Heart right ventricle (tissue), 16 donors: ENCODE measurements around the gene SIL1. TPM values are rescaled to one million over a fixed set of nuclear protein-coding genes. Genes with fewer than 3 reads are reported as not detected.
A peak's percentile ranks its signal among the peaks of the same experiment; 100 is the strongest.
"Not testable (repeated sequence)": the region's sequence is repeated elsewhere in the genome, so short reads cannot be mapped to it uniquely, and the experiment has no call there.

Source experiments
- ATAC-seq, 8 donors: fragments of 200-7000 bp; cut with Tn5 transposase; one replicate each; pipeline ENCODE4 v1.9.1; 2020; ENCODE audit warnings: mild to moderate bottlenecking in 8 of 8, moderate library complexity in 8 of 8, moderate number of reproducible peaks in 1 of 8
- DNase-seq, 2 donors: peaks; one replicate each; pipeline ENCODE4 v3.0.0-alpha.2; 2020
- H3K27ac ChIP-seq, 10 donors: fragments of 200-600 bp; sonication (generic) in 2 of 10; one replicate each; pipeline versions ENCODE4 v1.5.0 to v1.8.0; 2020 to 2022; ENCODE audit warnings: mild to moderate bottlenecking in 3 of 10
- H3K27me3 ChIP-seq, 7 donors: fragments of 200-600 bp; one replicate each; pipeline ENCODE4 v1.8.0; 2021 to 2022; ENCODE audit warnings: mild to moderate bottlenecking in 2 of 7
- H3K36me3 ChIP-seq, 9 donors: fragments of 200-600 bp; sonication (generic) in 1 of 9; one replicate each; pipeline versions ENCODE4 v1.5.0 to v1.8.0; 2020 to 2022; ENCODE audit warnings: mild to moderate bottlenecking in 2 of 9
- H3K4me1 ChIP-seq, 9 donors: fragments of 200-600 bp; sonication (generic) in 1 of 9; one replicate each; pipeline versions ENCODE4 v1.5.0 to v1.8.0; 2020 to 2022; ENCODE audit warnings: mild to moderate bottlenecking in 4 of 9
- H3K4me3 ChIP-seq, 10 donors: fragments of 200-600 bp; sonication (generic) in 2 of 10; one replicate each; pipeline versions ENCODE4 v1.5.0 to v1.8.0; 2020 to 2022; ENCODE audit warnings: mild to moderate bottlenecking in 7 of 10, moderate library complexity in 2 of 10
- H3K9me3 ChIP-seq, 11 donors: fragments of 200-600 bp in 10 of 11; sonication (generic) in 2 of 11; one replicate each; pipeline versions ENCODE4 v1.5.0 to v1.8.0; 2013 to 2022; ENCODE audit warnings: mild to moderate bottlenecking in 2 of 11, control low read depth in 1 of 11, moderate library complexity in 1 of 11
- WGBS, 2 donors: extraction: QIAGEN DNeasy Blood & Tissue Kit; methylation state at CpG; one replicate each; pipeline ENCODE4 v1.1.7; 2013; ENCODE audit warnings: inconsistent platforms in 1 of 2; 5-methylcytosine and 5-hydroxymethylcytosine counted together
- intact Hi-C, 10 donors: fragments of 100-400 bp; cut with DNase I; formaldehyde crosslinking; loops; one replicate each; pipeline versions ENCODE4 v1.11.1 to v1.14.2; 2022
- polyA plus RNA-seq, 2 donors: library from polyadenylated mRNA; stranded (reverse); fragments of 200-250 nt; gene quantifications; one replicate each; pipeline ENCODE4 v1.2.3, GENCODE V29; 2013
- total RNA-seq, 10 donors: library from RNA; stranded (reverse); fragmentation: NEBNext Ultra II Directional in 3 of 10; extraction: Animal tissue kit (Norgen Biotek cat#: 25700) in 3 of 10; gene quantifications; one replicate each; pipeline versions ENCODE4 v1.2.1 to v1.2.4, GENCODE V29; 2021 to 2023
- TF ChIP-seq, protein P1 (sequence below), 9 donors: fragments of 200-600 bp; sonication (generic) in 2 of 9; IDR thresholded peaks; one replicate each; pipeline versions ENCODE4 v1.5.0 to v1.8.0; 2021 to 2022; ENCODE audit warnings: antibody characterized with exemption in 9 of 9, mild to moderate bottlenecking in 5 of 9, moderate library complexity in 1 of 9
- donor health status: Arrhythmogenic right ventricular cardiomyopathy.
- donor health status: ischemic (EF 13 %, LVEDD 7.1; RV severe dilation, severe dysfunction).
- donor health status: healthy with polysubstance abuse.
- donor health status: DM: no; HTN: yes; CAD: no.
- donor health status: DM: no; HTN: no; CAD: no.
- donor health status: ischemic (EF 25% LVEDD 6.9; RV normal size, moderate dysfunction).
- donor health status: ischemic (EF 25% LVEDD 5.7; RV mildly dilated, moderate dysfunction).
- donor health status: healthy.
- donor health status: DM: yes; HTN: yes; CAD: no.
- donor health status: Ischemic cardiomyopathy.
- donor health status: ischemic (EF 35%, LVEDD 5.7; RV mildly dilated, moderate dysfunction).
- donor health status: nonischemic (EF 11% LVEDD 7.7; RV severe dilation, severe dysfunction).
- donor health status: DM: yes; HTN: yes; CAD: no.
- donor health status: PGD.
- donor health status: ischemic (EF 29% LVEDD 5.4; RV normal size, mild dysfunction).
- donor health status: nonischemic (EF 23%, LVEDD 6.1; RV moderate dilation, normal function).

SIL1 gene
- total and polyA plus RNA-seq, 12 donors = 26.7 to 94.7 (median 44.3) TPM

GRCh38 chr5:138926688-138927448 is 271.3 kb downstream of the SIL1 start:
- H3K27ac ChIP-seq = peak overlapping the region in 9 of 10 donors; percentile 19 to 81 (median 66)
- ATAC-seq (peak in 5 of 8 donors; percentile 10 to 19 (median 16)), DNase-seq (no peak)
- no peaks in the 10 kb centered on the region for H3K9me3 ChIP-seq
- WGBS, 2 donors = 72 to 78% methylated on average over 16 of the region's 16 CpGs
- TF ChIP-seq, protein P1, sequence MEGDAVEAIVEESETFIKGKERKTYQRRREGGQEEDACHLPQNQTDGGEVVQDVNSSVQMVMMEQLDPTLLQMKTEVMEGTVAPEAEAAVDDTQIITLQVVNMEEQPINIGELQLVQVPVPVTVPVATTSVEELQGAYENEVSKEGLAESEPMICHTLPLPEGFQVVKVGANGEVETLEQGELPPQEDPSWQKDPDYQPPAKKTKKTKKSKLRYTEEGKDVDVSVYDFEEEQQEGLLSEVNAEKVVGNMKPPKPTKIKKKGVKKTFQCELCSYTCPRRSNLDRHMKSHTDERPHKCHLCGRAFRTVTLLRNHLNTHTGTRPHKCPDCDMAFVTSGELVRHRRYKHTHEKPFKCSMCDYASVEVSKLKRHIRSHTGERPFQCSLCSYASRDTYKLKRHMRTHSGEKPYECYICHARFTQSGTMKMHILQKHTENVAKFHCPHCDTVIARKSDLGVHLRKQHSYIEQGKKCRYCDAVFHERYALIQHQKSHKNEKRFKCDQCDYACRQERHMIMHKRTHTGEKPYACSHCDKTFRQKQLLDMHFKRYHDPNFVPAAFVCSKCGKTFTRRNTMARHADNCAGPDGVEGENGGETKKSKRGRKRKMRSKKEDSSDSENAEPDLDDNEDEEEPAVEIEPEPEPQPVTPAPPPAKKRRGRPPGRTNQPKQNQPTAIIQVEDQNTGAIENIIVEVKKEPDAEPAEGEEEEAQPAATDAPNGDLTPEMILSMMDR (IDR thresholded peaks at IDR 0.05) = no peak
- no peaks in the 10 kb centered on the region for H3K27me3 ChIP-seq
- H3K36me3 ChIP-seq = peaks cover 0 to 87% (median 53%) of the 10 kb centered on the region in 9 donors
- intact Hi-C loops = loop anchor here in 2 of 10 donors (2.0 to 10.0 kb wide), 2 partner anchors 200 to 282 kb away; no protein-coding TSS in a partner anchor
- no peak overlapping the region for H3K4me3 ChIP-seq
- H3K4me1 ChIP-seq = peaks cover 0 to 54% (median 31%) of the 10 kb centered on the region in 9 donors

DNA sequence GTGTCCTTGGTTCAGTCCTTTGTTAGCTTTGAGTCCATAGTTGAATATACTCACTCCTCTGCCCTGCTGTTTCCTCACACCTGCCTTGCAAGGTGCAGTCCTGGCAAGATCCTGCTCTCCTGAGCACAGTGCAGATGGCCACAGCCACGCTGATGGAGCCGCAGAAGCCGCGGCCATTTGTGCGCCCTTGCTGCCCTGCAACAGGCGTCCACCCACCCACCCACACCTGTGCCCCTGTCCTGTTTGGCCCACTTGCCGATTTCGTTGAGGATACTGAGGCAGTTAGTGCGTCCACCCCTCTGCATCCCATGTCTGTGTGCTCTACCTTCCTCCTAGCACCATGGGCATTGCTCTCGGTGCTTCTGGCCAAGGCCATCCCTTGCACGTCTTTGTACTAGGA is 271.9 kb downstream of the SIL1 start:
- peaks cover 0 to 84% (median 46%) of the 10 kb centered on the region in 9 donors for H3K36me3 ChIP-seq
- TF ChIP-seq, protein P1 (IDR thresholded peaks at IDR 0.05) = no peak
- 92 to 96% methylated on average over 11 of the region's 11 CpGs for WGBS, 2 donors
- intact Hi-C loops = loop anchor here in 2 of 10 donors (2.0 to 10.0 kb wide), 2 partner anchors 201 to 281 kb away; no protein-coding TSS in a partner anchor
- no peaks in the 10 kb centered on the region for H3K27me3 ChIP-seq
- no peak overlapping the region for H3K4me3 ChIP-seq
- H3K4me1 ChIP-seq = peaks cover 0 to 54% (median 31%) of the 10 kb centered on the region in 9 donors
- peak overlapping the region in 3 of 10 donors; percentile 71 to 81 (median 77) for H3K27ac ChIP-seq
- DNase-seq (no peak), ATAC-seq (no peak)
- H3K9me3 ChIP-seq = no peaks in the 10 kb centered on the region

GRCh38 chr5:138925090-138925635 is 273.0 kb downstream of the SIL1 start:
- intact Hi-C loops = loop anchor here in 1 of 10 donors (10.0 kb wide), 1 partner anchor 280 kb away; no protein-coding TSS in a partner anchor

GRCh38 chr5:138922494-138922893 is 275.7 kb downstream of the SIL1 start:
- H3K27me3 ChIP-seq = no peaks in the 10 kb centered on the region
- no peak for DNase-seq
- intact Hi-C loops = loop anchor here in 1 of 10 donors (10.0 kb wide), 1 partner anchor 278 kb away; no protein-coding TSS in a partner anchor
- ATAC-seq = no peak
- H3K36me3 ChIP-seq = peaks cover 0 to 81% (median 28%) of the 10 kb centered on the region in 9 donors
- WGBS, 2 donors = 93 to 99% methylated on average over 2 of the region's 2 CpGs
- TF ChIP-seq, protein P1 (IDR thresholded peaks at IDR 0.05) = no peak
- no peak overlapping the region for H3K4me3 ChIP-seq
- no peaks in the 10 kb centered on the region for H3K9me3 ChIP-seq
- no peak overlapping the region for H3K27ac ChIP-seq
- H3K4me1 ChIP-seq = peaks cover 0 to 36% (median 14%) of the 10 kb centered on the region in 9 donors

More at GRCh38 chr5:138925090-138925635, 273.0 kb downstream of the SIL1 start:
- Histone ChIP-seq H3K36me3 (peaks cover 0 to 81% (median 36%) of the 10 kb centered on the region in 9 donors), H3K9me3 (no peaks in the 10 kb centered on the region), H3K4me3 (no peak overlapping the region), H3K4me1 (peaks cover 0 to 51% (median 31%) of the 10 kb centered on the region in 9 donors), H3K27ac (no peak overlapping the region), H3K27me3 (no peaks in the 10 kb centered on the region)
- no peak for DNase-seq
- no peak for ATAC-seq
- WGBS, 2 donors = 81 to 86% methylated on average over 12 of the region's 12 CpGs
- TF ChIP-seq, protein P1 (IDR thresholded peaks at IDR 0.05) = no peak

- not testable (repeated sequence) for H3K27ac ChIP-seq, H3K4me3 ChIP-seq, H3K27me3 ChIP-seq, DNase-seq, ATAC-seq, H3K9me3 ChIP-seq
- intact Hi-C loops = loop anchor here in 1 of 10 donors (10.0 kb wide), 1 partner anchor 277 kb away; no protein-coding TSS in a partner anchor
- 83 to 88% methylated on average over 2 of the region's 2 CpGs for WGBS, 2 donors
- Histone ChIP-seq H3K4me1 (peaks cover 0 to 27% (median 5%) of the 10 kb centered on the region in 9 donors), H3K36me3 (peaks cover 0 to 75% (median 21%) of the 10 kb centered on the region in 9 donors)
These were observed 276.8 kb downstream of the SIL1 start for GRCh38 chr5:138921362-138921761.
